ENCODE results near the gene CDCA3.

Gene CDCA3

DNA sequence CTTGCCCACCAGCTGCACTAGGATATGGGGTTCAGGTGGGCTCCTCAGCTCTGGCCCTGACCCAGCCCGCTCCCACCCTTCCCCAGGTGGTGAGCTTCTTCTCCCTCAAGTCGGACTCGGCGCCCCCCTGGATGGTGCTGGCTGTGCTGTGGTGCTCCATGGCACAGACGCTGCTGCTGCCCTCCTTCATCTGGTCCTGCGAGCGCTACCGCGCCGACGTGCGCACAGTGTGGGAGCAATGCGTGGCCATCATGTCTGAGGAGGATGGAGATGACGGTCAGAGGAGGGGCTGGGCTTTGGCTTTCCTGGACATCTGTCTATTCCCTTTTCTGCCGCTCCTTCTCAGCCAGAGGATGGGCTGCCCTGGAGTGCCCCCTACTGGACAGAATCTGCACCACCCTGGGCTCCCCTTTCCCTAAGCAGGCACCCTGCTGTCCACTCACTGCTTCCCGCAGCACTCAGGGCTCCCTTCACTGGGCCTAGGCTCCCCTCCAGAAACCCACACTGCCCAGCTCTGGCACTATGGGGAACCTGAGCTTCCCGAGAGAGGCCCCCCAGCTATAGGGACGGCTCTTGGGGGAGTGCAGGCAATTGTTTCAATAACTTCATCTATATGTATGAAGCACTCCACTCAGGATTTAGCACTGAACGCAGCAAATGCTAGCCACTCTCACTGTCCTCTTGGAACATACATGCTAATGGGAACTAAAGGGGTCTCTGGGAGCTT lies 25.5 kb downstream of the CDCA3 start:
- DNase-seq = peak; percentile 91
- in situ Hi-C loops (cut with MboI; ENCODE audit: low pct_unique_long_range_greater_than_20kb, low sequenced_read_pairs) = no loop called here

DNA sequence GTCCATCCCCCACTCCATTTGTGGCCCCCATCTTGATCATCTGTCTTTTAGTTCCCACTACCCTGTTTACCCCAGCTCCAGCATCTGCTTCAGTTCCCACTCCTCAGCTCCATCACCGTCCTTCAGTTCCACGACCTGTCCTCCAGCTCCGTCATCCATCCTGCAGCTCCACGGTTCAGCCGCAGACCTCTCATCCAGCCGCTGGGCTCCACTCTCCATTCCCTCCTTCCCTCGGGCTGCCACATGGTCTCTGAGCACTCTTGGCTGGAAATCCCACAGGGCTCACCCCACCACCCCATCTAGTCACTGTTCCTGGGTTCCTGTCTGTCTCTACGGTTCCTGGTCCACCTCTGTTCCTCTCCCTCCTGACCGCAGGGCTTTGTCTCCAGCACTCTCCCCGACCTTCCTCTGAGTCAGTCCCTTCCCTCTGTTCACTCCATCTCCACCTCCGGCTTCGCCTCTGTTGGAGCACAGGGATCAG lies 26.1 kb downstream of the CDCA3 start:
- no peak for DNase-seq
- in situ Hi-C loops (cut with MboI; ENCODE audit: low pct_unique_long_range_greater_than_20kb, low sequenced_read_pairs) = no loop called here

DNA sequence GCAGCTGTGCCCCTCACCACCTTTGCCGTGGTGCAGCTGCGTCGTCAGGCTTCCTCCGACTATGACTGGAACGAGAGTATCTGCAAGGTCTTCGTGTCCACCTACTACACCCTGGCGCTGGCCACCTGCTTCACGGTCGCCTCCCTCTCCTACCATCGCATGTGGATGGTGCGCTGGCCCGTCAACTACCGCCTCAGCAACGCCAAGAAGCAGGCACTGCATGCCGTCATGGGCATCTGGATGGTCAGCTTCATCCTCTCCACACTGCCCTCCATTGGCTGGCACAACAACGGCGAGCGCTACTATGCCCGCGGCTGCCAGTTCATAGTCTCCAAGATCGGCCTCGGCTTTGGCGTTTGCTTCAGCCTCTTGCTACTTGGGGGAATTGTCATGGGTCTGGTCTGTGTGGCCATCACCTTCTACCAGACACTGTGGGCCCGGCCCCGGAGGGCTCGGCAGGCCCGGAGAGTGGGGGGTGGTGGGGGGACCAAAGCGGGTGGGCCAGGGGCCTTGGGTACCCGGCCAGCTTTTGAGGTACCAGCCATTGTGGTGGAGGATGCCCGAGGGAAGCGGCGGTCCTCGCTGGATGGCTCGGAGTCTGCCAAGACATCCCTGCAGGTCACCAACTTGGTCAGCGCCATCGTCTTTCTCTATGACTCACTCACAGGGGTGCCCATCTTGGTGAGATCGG lies 26.9 kb downstream of the CDCA3 start:
- in situ Hi-C loops (cut with MboI; ENCODE audit: low pct_unique_long_range_greater_than_20kb, low sequenced_read_pairs) = no loop called here
- no peak for DNase-seq

DNA sequence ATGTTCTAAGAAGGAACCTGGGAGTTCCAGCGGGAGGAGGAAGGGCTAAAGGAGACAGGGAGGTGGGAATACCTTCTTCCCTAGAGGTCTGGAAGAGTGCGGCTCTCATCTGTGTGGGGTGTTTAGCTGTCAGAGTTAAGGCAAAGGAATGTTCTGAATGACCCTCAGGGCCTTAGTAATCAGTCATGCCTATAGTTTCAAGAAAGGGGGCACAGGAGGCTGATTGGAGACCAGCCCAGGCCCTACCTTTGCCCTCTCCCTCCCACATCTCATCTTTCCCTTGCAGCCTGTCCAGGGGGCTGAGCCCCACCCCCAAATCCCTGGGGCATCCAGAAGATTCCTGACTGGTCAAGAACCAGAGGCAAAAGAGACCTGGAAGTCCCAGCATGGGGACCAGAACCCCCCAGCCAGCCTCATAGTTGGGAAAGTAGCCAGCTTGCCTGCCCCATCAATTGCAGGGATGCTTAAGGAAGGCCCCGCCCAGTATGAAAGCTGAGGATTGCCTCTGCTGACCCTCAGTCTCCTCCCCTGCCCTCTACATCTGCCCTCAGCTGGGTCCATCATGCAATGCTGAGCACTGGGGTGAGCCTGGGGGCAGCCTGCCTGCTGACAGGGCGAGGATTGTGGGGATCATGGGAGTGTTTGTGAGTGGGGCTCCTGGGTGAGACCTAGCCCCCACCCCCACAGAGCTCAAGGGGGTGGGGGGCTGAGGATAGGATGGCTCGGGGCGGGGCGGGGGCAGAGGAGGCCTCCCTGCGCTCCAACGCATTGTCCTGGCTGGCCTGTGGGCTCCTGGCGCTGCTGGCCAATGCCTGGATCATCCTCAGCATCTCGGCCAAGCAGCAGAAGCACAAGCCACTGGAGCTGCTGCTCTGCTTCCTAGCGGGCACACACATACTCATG lies 27.7 kb downstream of the CDCA3 start:
- no peak for DNase-seq
- in situ Hi-C loops (cut with MboI; ENCODE audit: low pct_unique_long_range_greater_than_20kb, low sequenced_read_pairs) = no loop called here

DNA sequence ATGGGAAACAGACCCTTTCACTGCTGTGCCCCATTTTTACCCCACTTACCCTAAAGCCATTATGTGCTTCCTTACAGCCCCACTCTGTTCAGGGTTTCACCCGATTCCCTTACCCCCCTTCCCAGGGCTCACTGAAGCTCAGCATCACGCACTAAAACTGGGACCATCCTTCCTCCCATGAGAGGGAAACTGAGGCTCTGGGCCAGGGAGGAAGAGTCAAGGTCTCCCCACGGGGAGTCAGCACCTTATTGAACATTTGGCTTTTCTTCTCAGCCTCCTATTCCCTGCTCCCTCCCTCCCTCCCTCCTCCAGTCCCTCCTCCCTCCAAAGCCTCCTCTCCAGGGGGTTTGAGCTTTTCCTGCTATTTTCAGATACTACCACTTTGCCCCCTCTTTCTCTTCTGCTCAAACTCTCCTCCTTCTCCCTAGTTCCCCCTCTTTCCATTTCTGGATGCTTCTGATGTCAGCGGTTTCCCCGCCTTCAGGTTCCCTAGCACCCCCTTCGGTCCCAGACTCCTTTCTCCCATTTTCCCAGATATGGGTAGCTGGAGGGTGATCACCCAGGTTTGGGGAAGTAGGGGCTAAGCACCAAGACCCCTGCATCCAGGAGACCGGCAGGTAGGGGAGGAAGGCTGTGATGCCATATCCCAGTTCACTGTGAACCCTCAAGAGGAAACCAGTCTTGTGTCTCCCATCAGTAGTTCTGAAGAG lies 28.5 kb downstream of the CDCA3 start:
- in situ Hi-C loops (cut with MboI; ENCODE audit: low pct_unique_long_range_greater_than_20kb, low sequenced_read_pairs) = no loop called here
- DNase-seq = no peak

DNA sequence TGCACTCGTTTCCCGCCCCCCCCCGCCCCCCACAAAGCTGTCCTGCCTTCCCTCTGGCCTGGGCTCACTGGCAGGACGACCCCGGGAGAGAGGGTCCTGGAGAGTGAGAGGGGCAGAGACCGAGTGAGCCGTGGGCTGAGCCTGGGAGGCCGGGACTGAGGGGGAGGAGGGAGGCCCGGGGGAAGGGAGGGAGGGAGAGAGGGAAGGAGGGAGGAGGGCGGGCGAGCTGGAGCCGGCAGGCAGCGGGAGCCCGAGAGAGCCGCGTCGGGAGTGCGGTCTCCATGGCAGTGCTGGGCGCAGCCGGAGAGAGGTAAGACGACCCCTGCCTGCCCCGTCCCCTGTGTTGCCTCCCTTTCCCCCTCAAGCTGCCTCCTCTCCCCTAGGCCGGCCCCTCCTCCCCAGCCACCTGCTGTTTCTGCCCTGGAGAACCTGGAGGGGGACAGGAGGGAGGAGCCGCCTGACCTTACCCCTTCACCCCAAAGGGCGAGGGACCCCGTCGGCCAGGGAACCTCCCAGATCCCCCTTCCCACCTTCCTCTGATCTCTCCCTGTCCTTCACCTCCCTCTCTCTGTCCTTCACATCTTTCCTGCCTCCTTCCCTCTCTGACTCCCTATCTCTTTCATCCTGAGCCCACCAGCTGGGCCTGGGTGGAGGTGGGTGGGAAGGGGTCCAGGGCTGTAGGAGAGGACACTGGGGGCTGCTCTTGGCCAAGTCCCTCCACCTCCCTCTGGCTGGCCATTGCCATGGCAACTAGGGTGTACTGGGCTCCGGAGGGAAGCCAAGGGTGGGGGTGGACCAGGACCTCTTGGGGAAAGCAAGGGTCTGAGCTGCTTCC lies 29.3 kb downstream of the CDCA3 start, which contains the start of gene GPR162:
Gene GPR162 (plus strand): TSS at position 231 of the 835 bp plus-strand sequence. CDS start 2,078 bp downstream, outside the sequence.
- in situ Hi-C loops (cut with MboI; ENCODE audit: low pct_unique_long_range_greater_than_20kb, low sequenced_read_pairs) = no loop called here
- peak; percentile 45 for DNase-seq

DNA sequence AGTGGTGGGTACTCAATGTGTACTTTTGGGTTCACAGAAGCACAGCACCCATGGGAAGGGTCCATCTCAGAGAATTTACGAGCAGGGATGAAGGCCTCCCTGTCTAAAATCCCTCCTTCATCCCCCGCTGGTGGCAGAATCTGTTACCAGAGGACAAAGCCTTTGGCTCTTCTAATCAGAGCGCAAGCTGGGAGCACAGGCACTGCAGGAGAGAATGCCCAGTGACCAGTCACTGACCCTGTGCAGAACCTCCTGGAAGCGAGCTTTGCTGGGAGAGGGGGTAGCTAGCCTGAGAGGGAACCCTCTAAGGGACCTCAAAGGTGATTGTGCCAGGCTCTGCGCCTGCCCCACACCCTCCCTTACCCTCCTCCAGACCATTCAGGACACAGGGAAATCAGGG lies 30.9 kb downstream of the CDCA3 start:
- in situ Hi-C loops (cut with MboI; ENCODE audit: low pct_unique_long_range_greater_than_20kb, low sequenced_read_pairs) = no loop called here
- DNase-seq = no peak

DNA sequence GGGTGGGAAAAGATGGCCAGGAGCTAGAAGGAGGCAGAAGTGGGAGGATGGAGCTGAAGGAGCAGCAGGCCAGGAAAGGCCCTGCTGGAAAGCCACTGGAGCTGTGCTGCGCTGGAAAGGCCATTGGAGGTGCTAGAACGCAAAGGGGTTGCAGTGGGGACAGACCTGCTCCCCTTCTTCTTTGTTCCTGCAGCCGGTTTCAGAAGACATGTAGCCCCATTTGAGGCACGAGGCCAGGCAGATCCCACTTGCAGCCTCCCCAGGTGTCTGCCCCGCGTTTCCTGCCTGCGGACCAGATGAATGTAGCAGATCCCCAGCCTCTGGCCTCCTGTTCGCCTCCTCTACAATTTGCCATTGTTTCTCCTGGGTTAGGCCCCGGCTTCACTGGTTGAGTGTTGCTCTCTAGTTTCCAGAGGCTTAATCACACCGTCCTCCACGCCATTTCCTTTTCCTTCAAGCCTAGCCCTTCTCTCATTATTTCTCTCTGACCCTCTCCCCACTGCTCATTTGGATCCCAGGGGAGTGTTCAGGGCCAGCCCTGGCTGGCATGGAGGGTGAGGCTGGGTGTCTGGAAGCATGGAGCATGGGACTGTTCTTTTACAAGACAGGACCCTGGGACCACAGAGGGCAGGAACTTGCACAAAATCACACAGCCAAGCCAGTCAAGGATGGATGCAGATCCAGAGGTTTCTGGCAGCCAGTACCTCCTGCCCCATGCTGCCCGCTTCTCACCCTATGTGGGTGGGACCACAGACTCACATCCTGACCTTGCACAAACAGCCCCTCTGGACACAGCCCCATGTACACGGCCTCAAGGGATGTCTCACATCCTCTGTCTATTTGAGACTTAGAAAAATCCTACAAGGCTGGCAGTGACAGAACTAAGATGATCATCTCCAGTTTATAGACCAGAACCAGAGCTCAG lies 31.7 kb downstream of the CDCA3 start:
- no peak for DNase-seq
- in situ Hi-C loops (cut with MboI; ENCODE audit: low pct_unique_long_range_greater_than_20kb, low sequenced_read_pairs) = no loop called here

DNA sequence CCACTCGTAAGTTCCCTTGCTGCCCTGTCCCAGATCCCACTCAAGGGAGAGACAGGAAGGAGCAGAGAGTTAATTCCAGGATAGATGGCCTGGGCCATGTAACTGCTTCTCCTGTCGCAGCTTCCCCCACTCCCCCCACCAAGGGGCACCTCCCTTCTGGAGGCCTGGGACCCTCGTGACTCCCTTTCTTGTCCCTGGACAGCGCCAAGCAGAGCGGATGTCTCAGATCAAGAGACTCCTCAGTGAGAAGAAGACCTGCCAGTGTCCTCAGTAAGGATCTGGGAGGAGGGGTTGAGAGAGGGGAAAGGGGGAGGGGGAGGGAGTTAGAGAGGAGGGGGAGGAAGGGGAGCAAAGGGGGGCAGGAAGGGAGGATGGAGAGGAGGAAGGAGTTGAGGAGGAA lies 32.4 kb downstream of the CDCA3 start:
- in situ Hi-C loops (cut with MboI; ENCODE audit: low pct_unique_long_range_greater_than_20kb, low sequenced_read_pairs) = no loop called here
- no peak for DNase-seq

DNA sequence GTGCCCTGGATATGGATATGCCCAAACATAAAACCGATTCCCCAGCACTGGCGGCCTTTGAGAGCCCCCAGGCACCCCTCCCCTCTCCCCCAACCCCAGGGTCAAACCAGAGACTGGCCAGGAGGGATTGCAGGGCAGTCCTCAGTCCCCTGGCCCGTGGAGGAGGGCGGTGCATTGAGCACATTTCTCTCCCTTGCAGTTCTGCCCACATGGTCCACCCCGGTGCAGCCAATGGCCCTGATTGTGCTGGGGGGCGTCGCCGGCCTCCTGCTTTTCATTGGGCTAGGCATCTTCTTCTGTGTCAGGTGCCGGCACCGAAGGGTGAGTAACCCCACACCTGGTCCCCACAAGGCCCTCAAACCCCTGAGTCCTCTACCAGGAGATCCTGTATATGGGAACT lies 32.9 kb downstream of the CDCA3 start:
- no peak for DNase-seq
- in situ Hi-C loops (cut with MboI; ENCODE audit: low pct_unique_long_range_greater_than_20kb, low sequenced_read_pairs) = no loop called here

DNA sequence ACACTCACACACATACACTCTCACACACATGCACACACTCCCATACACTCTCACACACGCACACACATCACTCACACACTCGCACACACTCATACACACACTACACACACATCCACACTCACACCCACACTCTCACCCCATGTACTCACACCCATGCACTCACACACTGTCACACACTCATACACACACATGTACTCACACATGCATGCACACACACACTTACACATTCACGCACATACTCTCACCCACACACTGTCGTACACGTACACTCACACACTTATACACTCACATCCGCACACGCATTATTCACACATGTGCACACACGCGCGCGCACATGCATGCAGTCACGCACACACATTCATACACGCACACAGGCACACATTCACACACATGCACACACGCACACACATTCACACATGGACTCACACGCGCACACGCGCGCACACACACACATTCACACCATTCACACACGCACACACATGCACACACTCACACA lies 33.4 kb downstream of the CDCA3 start:
- in situ Hi-C loops (cut with MboI; ENCODE audit: low pct_unique_long_range_greater_than_20kb, low sequenced_read_pairs) = no loop called here

DNA sequence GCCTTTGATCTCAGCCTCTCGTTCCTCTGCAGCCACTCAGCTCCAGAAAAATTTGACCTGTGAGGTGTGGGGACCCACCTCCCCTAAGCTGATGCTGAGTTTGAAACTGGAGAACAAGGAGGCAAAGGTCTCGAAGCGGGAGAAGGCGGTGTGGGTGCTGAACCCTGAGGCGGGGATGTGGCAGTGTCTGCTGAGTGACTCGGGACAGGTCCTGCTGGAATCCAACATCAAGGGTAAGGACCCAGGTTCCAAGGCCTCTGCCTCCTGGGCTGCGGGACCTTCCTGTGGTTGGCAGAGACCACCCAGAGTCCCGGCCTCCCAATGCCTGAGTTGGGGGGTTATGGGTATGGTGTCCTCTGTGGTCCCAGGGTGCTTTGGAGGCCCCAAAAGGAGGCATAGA lies 34.0 kb downstream of the CDCA3 start:
- DNase-seq = no peak
- in situ Hi-C loops (cut with MboI; ENCODE audit: low pct_unique_long_range_greater_than_20kb, low sequenced_read_pairs) = no loop called here

More for the DNA sequence above, 33.4 kb downstream of the CDCA3 start:
- DNase-seq = no peak

DNA sequence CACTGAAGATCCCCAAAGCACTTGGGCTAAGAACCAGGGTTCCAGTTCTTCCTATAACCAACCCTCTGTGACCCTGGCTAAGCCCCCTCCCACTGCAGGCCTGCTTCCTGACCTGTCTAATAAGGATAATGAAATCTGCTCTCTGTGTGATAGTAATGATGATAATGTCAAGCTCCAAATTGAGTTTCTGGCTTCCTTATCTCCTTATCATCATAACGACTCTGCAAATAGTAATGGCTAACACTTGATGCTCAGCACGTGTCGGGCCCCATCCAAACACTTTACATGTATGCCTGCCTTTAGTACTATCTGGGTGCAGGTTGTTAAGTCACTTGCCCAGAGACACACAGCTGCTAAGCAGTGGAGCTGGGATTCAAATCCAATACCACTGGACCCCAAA lies 34.5 kb downstream of the CDCA3 start:
- in situ Hi-C loops (cut with MboI; ENCODE audit: low pct_unique_long_range_greater_than_20kb, low sequenced_read_pairs) = no loop called here
- no peak for DNase-seq

DNA sequence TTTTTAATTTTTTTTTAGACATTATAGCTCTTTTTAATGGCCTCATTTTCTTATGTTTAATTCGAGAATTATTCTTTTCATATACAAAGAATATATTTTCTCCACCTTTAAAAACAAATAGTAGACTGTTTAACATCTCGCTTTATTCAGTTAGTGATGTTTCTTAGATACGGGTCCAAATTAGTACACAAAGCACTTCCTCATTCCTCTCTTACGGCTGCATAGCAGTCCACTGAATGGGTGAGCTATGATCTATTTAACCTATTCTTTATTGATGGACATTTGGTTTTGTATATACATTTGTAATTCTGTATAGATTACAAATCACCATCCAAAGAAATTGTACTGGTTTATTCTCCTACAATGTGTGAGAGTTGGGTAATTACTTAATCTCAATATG lies 37.7 kb downstream of the CDCA3 start:
- DNase-seq = no peak
- in situ Hi-C loops (cut with MboI; ENCODE audit: low pct_unique_long_range_greater_than_20kb, low sequenced_read_pairs) = no loop called here

DNA sequence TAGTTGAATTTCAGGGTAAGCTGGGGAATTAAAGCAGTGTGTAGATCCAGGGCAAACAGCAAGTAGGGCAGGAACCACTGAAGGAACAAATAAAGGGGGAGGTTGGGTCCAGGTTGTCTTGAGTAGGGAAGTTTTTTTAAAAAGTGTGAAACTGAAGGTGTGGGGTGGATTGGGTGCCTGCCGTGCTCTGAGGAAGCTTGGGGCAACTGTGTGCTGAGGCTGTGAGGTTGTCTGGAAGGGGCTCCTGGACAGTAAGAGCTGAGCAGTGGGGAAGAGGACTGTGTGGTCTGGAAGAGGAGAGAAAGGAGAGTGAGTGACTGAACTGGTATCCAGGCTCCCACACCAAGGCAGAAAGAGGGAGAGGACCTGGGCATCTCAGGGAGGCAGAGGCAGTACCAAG lies 40.3 kb downstream of the CDCA3 start:
- in situ Hi-C loops (cut with MboI; ENCODE audit: low pct_unique_long_range_greater_than_20kb, low sequenced_read_pairs) = no loop called here

DNA sequence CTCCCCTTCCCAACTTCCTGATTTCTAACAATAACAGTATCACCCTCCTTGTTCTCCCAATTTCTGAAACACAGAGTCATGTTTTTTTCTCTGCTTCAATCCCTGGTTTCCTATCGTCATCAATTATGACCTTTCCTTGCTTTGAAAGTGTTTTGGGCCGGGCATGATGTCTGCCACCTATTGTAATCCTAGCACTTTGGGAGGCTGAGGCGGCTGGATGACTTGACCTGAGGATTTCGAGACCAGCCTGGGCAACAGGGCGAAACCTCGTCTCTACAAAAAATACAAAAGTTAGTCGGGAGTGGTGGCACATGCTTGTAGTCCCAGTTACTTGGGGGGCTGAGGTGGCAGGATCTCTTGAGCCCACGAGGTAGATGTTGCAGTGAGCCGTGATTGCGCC lies 42.0 kb downstream of the CDCA3 start:
- in situ Hi-C loops (cut with MboI; ENCODE audit: low pct_unique_long_range_greater_than_20kb, low sequenced_read_pairs) = no loop called here

More for the DNA sequence above, 40.3 kb downstream of the CDCA3 start:
- no peak for DNase-seq

DNA sequence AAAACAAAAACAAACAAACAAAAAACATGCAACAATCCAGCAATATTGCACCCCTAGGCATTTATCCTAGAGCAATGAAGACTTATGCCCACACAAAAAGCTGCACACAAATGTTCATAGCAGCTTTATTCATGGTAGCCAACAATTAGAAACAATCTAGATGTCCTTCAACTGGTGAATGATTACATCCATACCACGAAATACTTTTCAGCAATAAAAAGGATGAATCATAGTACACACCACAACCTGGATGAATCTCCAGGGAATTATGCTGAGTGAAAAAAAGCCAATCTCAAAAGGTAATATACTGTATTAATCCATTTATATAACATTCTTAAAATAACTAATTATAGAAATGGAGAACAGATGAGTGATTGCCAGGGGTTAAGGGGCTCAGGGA lies 43.9 kb downstream of the CDCA3 start:
- in situ Hi-C loops (cut with MboI; ENCODE audit: low pct_unique_long_range_greater_than_20kb, low sequenced_read_pairs) = no loop called here
- DNase-seq = no peak

More for the DNA sequence above, 42.0 kb downstream of the CDCA3 start:
- no peak for DNase-seq

Measured in KBM-7 (cell line).